A204.1 (cell line): ENCODE measurements around the gene ZSCAN30.
"Not testable (repeated sequence)": the region's sequence is repeated elsewhere in the genome, so short reads cannot be mapped to it uniquely, and the experiment has no call there.

Experiments
- FAIRE-seq: peaks from 2 replicates; lab custom pipeline; 2012; peaks lifted over from hg19 to GRCh38; lab: Jason Lieb, UNC

Gene ZSCAN30

GRCh38 chr18:35236571-35237363 is 53.3 kb downstream of the ZSCAN30 start:
- no peak for FAIRE-seq

DNA sequence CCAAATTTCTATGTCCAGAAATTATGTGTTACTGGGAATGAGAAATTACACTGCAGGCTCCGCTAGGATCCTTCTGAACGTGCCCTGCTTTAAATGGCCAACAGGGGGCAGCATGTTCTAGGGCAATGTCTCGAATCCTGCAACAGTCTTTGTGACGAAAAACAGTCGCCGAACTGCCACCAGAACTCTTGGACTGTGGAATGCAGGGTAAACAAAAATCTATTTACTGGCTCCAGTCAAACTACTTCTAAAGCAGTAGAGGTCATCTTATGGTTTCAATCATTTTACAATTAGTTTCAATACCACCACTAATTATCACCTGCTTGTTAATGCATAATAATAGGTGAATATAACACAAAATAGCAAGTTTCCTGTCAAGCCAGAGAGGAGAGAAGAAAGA is 59.0 kb downstream of the ZSCAN30 start:
- peak; percentile 98 for FAIRE-seq

- no peak for FAIRE-seq
Measured at GRCh38 chr18:35227254-35227653, 62.8 kb downstream of the ZSCAN30 start.

DNA sequence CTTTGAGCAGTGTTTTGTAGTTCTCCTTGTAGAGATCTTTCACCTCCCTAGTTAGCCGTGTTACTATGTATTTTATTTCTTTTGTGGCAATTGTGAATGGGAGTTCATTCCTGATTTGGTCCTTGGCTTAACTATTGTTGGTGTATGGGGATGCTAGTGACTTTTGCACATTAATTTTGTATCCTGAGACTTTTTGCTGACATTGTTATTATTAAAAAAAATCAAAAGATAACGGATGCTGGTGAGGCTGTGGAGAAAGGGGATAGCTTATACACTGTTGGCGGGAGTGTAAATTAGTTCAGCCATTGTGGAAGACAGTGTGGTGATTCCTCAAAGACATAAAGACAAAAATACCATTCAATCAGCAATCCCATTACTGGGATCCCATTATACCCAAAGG is 66.2 kb downstream of the ZSCAN30 start:
- no peak for FAIRE-seq

DNA sequence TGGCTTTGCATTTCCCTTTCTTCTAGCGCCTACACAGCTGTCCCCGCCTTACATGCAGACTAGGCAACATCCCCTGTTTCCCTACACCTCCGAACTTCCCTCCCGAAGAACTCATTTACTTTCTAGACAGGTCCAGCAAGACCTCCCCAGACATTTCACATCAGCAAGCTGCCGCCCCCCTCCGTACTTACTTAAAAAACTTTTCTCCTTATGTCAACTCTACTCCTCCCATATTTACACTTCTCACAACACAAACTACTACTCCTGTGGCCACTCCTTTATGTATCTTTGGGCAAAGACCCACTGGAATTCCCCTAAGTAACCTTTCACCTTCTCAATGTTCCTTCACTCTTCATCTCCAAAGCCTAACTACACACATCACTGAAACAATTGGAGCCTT is 69.6 kb downstream of the ZSCAN30 start:
- FAIRE-seq = no peak

DNA sequence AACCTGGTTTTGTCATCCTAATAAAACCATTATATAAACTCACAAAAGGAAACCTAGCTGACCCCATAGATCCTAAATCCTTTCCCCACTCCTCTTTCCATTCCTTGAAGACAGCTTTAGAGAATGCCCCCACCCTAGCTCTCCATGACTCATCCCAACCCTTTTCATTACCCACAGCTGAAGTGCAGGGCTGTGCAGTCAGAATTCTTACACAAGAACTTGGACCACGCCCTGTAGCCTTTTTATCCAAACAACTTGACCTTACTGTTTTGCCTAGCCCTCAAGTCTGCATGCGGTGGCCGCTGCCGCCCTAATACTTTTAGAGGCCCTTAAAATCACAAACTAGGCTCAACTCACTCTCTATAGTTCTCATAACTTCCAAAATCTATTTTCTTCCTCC is 70.7 kb downstream of the ZSCAN30 start:
- FAIRE-seq = not testable (repeated sequence)

DNA sequence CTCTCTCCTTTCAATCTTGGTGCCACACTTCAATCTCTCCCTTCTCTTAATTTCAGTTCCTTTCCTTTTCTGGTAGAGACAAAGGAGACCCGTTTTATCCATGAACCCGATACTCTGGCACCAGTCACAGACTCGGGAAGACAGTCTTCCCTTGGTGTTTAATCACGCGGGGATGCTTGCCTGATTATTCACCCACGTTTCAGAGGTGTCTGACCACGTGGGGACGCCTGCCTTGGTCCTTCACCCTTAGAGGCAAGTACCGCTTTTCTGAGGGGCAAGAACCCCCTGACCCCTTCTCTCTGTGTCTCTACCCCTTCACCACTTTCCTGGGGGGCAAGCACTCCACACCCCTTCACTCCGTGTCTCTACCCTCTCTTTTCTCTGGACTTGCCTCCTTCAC is 73.4 kb downstream of the ZSCAN30 start:
- FAIRE-seq = not testable (repeated sequence)

- FAIRE-seq = no peak
Measured at GRCh38 chr18:35215026-35215425, 75.0 kb downstream of the ZSCAN30 start.

DNA sequence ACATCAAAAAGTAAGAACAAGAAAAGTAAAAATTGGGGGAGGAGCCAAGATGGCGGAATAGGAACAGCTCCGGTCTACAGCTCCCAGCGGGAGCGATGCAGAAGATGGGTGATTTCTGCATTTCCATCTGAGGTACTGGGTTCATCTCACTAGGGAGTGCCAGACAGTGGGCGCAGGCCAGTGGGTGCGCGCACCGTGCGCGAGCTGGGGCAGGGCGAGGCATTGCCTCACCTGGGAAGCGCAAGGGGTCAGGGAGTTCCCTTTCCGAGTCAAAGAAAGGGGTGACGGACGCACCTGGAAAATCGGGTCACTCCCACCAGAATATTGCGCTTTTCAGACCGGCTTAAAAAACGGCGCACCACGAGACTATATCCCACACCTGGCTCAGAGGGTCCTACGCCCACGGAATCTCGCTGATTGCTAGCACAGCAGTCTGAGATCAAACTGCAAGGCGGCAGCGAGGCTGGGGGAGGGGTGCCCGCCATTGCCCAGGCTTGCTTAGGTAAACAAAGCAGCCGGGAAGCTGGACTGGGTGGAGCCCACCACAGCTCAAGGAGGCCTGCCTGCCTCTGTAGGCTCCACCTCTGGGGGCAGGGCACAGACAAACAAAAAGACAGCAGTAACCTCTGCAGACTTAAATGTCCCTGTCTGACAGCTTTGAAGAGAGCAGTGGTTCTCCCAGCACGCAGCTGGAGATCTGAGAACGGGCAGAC is 84.1 kb downstream of the ZSCAN30 start:
- FAIRE-seq = not testable (repeated sequence)

GRCh38 chr18:35205199-35205712 is 84.8 kb downstream of the ZSCAN30 start:
- FAIRE-seq = no peak

- no peak for FAIRE-seq
Measured at GRCh38 chr18:35203067-35203466, 87.0 kb downstream of the ZSCAN30 start.

DNA sequence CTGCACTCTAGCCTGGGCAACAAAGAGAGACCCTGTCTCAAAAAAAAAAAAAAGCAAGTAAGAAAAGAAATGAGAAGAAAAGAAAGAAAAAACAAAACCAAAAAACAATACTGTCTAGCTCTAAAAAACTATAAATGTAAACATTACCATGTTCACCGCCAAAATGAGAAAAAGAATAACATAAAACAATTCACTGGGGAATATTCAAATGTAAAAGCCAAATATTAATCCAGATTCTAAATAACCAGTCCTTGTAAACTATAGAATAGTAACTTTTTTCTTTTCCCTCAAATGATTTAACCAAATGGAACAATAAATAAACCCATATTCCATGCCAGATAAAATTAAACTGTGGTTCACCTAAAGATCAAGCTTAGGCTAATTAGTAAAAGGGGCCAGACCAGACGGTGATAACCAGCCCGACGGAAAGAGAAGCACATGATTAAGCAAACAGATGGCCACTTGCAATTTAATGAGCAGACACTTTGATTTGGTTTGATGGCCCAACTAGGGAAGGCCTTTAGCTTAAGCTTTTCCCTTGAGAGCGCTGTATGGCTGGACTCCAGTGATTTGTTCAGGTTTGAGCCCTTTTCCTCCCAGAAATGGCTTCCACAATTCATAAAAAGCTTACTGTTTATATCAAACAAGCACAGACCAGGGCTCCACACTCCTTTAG is 88.6 kb downstream of the ZSCAN30 start:
- no peak for FAIRE-seq
